NOMO-1 treated with DMSO at 0.1 percent for 48 hours (cell line): ENCODE results near the gene EFCAB8.
"Not testable (repeated sequence)": the region's sequence is repeated elsewhere in the genome, so short reads cannot be mapped to it uniquely, and the experiment has no call there.

ENCODE experiments used
- DNase-seq: peaks from one replicate; lab custom pipeline; 2025; ENCODE audit not compliant: unreplicated experiment; lab: John Stamatoyannopoulos, UW

EFCAB8 gene

DNA sequence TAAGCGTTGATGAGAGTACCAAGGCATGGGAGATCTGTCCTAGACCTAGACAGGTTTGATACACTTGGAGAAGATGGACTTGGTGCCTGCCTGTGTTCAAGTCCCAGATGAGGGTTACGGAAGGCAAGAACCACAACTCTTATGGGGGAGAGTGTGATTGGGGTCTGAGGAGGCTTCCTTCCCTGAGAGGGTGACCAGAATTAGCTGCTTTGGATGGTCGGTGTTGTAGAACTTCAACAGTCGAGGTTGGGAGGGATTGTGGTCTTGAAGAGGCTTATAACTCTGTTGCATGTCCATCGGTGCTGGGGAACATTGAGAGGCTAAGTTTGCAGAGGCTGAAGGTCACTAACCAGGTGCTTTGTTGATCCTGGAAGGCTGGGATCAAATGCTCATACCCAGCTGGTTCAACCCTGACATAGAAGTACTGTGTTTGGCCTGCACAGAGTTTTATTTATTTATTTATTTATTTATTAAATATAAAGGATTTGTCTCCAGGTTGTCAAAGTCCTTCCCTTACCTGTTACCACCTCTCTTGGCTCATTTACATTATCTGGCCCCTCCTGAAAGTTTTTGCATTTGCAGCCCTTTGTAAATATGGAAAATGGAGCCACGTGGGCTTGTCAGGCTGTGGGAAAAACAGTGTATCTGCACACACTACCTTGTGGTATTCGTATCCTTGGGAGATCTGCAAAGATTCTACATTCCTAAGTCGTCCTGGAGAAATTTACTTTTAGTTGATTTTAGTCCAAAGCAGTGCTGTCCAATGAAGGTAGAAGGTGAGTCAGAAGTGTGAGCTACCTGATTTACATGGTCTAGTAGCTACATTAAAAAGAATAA, 15.8 kb upstream of the EFCAB8 start:
- no peak for DNase-seq

DNA sequence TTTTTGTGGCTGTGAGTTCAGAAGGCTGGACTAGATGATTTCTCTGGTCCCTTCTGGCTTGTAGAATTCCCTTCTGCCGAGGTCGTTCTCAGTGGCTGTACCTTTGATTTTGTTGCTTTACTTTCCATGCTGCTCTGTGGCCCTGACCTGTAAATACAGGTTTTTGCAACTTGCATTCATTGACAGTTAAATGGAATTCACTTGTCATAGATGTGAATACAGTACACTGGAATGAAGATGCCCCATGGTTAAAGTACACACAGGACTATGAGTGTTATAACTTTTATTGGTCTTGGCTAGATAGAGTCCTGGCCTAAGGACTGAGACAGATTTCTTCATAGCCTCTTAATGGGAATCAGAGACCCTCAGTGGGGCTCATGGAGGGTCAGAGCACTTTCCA, 12.9 kb upstream of the EFCAB8 start:
- DNase-seq, result no peak

DNA sequence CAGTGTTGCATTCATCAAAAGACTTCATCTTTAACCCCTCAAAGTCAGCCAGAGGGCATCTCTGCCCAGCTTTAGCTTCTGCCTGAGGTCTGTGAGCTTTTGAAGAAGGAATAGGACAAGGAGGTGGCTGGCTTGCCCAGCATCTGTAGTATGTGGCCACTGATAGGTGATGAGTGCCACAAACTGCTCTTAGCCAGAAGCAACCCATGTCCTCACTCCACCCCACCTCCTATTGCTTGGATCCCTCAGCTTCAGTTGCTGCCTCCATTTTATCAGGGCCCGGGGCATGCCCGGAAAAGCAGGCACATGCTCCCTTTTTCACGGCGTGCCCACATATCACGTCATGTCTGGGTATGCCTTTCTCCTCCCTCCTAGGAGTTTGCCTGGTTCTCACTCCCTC, 11.9 kb upstream of the EFCAB8 start:
- no peak for DNase-seq

DNA sequence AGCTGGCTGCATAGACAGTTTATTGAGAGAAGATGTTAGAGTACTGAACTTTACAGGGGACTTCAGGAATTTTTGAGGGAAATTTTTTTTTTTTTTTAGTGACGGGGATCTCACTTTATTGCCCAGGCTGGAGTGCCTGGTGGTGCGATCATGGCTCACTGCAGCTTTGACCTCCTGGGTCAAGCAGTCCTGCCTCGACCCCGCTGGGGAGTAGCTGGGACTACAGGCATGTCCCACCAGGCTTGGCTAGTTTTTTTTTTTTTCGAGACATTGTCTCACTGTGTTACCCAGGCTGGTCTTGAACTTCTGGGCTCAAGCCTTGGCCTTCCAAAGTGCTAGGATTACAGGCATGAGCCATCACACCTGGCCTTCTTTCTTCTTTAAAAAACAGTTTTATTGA, 10.8 kb upstream of the EFCAB8 start:
- DNase-seq, result no peak

DNA sequence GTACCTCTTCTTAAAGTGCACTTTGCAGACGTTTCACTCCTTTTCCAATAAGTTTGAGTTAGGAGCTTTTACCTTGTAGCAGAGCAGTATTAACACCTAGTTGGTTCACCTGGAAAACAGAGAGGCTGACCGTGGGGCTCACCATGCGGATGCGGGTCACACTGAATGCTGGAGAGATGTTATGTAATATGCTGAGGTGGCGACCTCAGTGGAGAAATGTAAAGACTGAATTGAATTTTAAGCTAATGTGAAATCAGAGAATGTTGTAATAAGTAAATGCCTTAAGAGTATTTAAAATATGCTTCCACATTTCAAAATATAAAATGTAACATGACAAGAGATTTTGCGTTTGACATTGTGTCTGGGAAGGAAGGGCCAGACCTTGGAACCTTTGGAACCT, 9.9 kb upstream of the EFCAB8 start:
- no peak for DNase-seq

DNA sequence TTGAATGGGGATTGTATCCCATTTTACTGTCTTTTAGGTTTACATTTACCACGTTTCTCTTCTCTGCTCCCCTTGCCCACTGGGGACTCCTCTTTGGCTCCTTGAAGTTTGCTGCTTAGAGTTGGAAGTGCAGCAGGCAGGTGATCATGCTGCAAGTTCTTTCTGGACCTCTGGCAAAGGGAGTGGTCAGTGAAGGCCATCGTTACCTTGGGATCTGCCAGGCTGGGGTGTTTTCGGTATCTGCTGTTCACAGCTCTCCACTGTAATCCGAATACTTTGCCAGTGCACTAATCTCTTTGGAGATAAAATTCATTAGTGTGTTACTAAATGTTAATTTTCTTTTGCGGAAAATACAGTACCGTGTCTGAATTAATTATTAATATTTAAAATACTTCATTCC, 9.1 kb upstream of the EFCAB8 start:
- no peak for DNase-seq

DNA sequence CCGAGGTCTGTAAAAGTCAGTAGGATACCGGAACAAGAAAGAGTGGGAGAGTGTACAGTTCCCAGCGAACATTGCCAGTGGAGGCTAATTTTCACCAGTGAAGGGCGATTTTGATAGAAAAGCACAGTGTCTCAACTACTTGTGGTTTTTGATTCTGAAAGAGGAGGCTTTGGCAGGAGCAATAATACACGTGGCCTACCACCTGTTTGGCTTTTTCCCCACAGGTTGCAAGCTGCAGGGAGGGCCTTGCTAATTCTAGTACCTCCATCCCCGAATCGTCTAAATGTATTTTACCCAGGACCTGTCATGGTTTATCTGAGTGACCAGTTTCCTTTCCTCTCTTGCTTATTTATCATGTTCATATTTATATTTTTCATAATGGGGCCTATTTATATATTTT, 3.3 kb upstream of the EFCAB8 start:
- DNase-seq, result no peak

DNA sequence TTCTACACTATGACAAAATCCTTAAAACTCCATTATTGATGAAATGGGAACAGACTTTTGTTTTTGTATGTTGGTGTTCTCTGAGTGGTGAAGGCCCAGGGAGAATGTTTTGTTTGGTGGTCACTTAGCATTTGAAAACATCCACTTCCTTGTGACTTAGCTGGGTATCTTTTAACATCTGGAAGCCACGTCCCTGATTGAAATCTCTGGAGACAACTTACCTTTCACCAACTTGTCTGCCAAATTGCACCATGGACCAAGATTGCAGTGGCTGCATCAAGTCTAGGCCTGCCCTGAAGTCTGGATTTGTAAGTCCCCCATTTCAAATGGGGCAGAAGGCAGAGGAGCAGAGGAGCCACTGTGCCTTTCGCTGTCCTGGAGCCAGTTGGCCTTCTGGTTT, 534 bp upstream of the EFCAB8 start:
- no peak for DNase-seq

DNA sequence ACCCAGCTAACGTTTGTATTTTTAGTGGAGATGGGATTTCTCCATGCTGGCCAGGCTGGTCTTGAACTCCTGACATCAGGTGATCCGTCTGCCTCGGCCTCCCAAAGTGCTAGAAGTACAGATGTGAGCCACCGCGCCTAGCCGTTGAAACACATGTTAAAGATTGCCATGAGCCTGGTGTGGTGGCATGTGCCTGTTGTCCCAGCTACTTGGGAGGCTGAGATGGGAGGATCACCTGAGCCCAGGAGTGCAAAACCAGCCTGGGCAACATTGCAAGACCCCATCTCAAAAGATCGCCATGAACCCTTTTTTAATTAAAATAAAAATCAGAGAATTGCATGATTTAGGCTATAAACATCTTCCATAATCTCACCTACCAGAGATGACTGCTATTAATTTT, 2.7 kb downstream of the EFCAB8 start:
- DNase-seq, result no peak

DNA sequence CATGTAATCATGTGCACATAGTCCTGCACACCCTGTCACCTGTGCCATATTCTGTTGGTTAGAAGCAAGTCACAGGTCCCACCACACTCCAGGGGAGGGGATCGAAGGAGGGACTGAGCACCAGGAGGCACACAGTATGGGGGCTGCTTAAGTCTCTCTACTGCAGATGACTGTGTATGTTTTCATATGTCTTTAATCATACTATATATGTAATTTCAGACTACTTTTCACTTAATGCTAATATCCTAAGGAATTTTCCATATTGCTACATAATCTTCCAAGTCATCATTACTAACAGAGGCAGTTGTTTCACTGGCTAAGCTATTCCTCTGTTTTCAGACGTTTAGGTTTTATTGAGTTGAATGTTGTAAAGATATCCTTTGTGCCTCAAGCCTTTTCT, 10.8 kb downstream of the EFCAB8 start:
- no peak for DNase-seq

DNA sequence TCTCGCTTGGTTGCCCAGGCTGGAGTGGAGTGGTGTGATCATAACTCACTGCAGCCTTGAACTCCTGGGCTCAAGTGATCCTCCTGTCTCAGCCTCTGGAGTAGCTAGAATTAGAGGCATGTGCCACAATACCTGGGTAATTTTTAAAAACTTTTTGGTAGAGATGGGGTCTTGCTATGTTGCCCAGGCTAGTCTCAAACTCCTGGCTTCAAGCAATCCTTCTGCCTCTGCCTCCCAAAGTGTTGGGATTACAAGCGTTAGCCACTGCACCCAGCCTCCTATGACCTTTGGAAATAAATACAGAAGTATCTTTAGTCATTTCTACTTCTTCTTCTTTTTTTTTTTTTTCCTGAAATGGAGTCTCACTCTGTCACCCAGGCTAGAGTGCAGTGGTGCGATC, 11.8 kb downstream of the EFCAB8 start:
- DNase-seq, result not testable (repeated sequence)

DNA sequence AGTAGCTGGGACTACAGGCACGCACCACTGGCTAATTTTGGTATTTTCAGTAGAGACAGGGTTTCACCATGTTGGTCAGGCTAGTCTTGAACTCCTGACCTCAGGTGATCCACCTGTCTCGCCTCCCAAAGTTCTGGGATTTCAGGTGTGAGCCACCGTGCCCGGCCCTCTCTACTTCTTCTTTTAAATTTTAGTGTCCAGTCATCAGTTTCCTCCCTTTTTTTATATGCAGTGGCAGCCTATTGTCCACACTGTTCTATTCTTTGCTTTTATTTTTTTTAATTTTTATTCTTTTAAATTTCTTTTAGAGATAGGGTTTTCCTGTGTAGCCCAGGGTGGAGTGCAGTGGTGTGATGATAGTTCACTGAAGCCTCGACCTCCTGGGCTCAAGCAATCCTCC, 12.3 kb downstream of the EFCAB8 start:
- no peak for DNase-seq

DNA sequence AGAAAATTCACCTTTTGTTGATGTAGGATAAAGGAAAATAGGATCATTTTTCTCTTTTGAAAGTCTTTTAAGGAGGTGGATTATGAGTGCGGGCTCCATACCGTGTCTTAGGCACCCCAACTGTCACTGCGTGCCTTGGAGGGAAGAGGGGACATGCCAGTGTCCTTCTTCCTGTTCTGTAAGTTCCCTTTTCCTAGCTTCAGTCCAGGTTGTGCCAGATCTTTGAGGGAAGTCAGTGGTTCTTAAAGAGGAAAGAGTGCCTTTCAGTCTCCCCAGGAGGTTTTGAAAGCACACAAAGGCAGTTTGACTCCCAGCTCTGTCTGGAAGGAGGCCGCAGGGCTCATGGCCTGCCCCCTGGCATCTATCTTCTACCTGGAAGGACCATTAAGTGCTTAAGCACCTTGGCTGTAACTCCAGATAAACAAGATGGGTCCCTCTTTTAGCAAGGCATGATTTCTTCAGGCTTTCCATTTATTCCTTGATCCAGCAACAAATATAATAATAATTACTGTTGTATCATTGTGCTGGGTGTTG, 13.0 kb downstream of the EFCAB8 start:
- peak; percentile 35 for DNase-seq

DNA sequence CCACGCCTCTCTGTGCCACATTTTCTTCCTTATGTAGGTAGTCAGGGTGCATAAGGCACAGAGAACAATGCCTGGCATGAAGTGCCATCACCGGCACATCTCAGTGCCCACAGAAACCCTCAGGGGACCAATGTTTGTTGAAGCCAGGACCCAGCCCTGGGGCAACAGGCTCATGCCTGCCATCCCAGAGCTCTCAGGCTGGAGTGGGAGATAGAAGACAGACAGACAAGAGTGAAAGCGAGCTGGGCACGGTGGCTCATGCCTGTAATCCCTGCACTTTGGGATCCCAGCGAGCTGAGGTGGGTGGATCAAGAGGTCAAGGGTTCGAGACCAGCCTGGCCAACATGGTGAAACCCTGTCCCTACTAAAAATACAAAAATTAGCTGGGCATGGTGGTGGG, 13.5 kb downstream of the EFCAB8 start:
- no peak for DNase-seq

DNA sequence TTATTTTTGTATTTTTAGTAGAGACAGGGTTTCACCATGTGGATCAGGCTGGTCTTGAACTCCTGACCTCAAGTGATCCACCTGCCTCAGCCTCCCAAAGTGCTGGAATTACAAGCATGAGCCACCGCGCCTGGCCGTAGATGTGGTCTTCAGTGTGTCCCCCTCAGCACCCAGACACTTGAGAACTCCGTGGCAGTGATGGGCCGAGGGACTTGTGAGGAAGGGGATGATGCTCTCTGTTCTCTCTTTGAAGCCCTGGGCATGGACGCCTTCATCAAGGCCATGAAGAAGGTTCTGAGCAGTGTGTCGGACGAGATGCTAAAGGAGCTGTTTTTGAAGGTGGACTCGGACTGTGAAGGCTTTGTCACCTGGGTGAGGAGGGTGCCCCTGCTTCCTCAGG, 16.9 kb downstream of the EFCAB8 start:
- DNase-seq, result no peak

DNA sequence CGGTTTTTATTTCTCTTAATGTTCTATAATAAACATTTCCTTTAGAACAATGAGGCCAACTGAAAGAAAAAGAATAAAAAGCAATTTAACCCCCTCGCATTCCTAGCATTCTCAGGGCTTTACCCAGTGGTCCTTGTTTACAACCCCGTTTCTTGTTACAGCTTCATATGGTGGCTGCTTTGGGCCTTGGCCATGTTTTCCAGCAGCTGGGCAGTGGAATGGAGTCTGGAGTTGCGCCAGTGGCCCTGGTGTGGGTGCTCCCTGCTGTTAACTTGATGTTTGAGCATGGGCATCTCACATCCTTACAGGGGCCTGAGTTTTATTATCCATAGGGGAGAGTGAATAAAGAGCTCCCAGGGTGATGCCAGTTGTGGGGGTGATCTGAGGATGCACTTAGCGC, 18.8 kb downstream of the EFCAB8 start:
- DNase-seq, result no peak

DNA sequence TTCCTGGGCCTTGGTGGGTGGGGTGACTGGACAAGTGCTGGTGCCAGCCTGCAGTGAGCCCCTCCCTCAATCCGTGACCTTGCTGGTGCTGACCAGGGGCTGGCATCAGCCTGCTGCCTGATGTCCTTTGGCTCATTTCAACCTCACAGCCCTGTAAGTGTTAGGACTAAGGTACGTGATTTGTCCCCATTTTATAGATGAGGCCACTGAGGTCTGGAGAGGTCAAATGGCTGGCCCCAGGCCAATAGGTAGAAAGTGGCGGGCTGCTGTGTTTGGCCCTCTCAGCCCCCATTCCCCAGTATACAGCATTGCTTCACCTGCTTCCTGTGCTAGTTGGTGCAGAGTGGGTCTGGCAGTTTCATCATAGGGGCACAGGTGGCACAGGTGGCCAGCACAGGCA, 20.1 kb downstream of the EFCAB8 start:
- no peak for DNase-seq

DNA sequence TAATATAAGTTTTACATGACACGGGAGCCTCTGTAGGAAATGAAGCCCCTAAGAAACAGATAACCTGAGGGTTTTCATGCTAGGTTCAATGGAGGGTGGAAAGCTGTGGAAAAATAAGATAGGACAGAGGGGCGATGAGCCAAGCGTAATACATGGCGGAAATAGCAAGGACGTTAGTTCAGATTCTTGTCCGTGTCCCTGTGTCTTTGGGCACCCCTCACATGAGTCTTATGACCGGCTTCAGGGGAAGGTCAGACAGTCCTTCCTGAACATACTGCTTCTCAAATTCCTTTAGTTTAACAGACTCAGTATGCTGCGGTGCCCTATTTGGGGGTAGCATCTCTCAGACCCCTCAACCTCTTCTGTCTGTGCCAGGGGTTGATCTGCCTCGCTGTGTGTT, 20.8 kb downstream of the EFCAB8 start:
- no peak for DNase-seq

DNA sequence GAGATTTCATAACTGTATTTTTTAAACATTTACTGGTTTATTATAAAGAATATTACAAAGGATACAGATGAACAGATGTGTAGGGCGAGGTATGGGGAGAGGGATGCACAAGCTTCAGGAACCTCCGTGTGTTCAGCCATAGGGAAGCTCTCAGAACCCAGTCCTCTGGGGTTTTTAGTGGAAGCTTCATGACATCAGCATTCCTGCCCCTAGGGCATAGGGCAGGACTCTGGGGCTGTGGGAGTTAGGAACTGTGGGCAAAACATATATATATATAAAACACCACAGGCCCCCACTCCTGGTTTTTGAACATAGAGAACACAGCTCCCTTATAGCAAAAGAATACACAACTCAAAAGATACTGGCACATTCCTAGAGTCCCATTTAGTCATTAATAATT, 21.9 kb downstream of the EFCAB8 start:
- DNase-seq, result no peak

DNA sequence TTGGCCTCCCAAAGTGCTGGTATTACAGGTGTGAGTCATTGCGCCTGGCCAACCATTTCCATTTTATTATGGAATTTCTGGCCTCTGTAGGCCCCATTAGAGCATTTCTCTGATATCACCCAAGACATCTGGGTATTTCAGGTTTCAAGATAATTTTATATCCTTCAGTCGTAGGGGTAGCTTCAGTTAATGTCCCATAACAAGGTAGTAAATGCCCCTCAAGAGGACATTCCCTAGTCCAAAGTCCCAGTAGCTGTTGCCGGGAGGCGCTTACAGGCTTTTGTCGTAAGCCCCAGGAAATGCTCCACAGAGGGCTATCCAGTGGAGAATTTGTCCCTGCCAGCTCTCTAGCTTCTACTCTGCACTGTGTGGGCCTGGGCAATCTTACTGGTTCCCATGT, 24.4 kb downstream of the EFCAB8 start:
- no peak for DNase-seq

DNA sequence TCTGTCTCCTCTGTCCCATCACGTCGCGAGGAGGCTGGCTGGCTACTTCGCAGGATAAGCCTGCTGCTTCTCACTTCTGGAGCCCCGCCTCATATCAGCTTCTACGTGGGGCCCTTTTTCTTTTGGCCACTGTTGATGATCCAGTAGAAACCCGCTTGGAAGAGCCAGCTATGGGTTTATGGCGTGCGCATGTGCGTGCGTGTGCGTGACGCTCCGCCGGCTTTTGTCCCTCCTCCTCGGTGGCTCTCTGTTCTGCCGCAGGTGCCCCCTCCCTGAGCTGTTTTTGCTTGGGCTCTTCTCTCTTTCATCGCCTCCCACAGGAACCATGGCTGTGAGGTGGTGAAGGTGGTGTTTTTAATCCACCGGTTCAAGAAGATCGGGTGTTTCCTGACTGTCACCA, 26.5 kb downstream of the EFCAB8 start:
- no peak for DNase-seq

DNA sequence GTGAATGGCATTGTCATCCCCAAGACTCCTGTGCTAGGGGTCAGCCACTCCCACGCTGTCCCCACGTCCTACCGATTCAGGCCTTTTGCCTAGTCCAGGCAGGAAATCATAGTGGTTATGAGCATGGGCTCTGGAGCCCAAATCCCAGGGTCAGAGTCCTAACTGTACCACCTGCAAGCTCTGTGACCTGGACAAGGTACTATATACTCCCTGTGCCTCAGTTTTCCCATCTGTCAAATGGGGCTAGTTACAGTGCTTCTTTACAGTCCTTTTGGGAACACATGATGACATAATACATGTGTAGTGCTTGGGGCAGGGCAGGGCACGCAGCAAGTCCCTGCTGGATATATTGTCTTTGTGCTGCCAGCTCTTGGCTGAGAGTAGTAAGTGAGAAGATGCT, 27.2 kb downstream of the EFCAB8 start:
- no peak for DNase-seq

DNA sequence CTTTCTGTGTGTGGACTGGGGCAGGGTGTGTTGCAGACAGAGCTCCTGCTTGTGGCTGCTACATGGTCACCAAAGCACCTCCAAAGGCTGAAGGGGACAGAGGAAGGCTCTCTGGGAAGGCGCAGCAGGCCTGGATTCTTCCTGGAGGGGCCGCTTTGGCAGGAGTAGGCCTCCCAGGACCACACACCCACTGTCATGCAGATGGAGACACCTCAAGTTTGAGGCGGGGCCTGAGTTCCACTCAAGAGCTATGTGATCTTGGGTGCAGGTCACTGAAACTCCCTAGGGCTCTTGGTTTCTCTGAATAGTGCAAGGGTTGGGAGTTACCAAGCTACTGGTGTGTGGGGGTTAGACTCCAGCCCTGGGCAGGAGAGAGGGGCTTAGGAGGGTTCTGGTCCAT, 27.9 kb downstream of the EFCAB8 start:
- no peak for DNase-seq
